SK-N-MC (cell line): ENCODE data around the gene KLHL29.

ENCODE experiments used
- EZH2 ChIP-seq: fragments of 200-600 bp; sonication (generic); IDR thresholded peaks from one replicate; pipeline ENCODE4 v1.6.1; 2017; ENCODE audit warnings: antibody characterized with exemption
- FOXP2 ChIP-seq: optimal IDR thresholded peaks from 2 replicates; pipeline ENCODE3; 2011; ENCODE audit warnings: mild to moderate bottlenecking, moderate library complexity; ENCODE audit not compliant: insufficient read depth; ENCODE audit errors: extremely low read length, control extremely low read depth
- POLR2AphosphoS5 ChIP-seq: IDR thresholded peaks from 2 replicates; pipeline ENCODE4 v1.6.1; 2012; ENCODE audit warnings: mild to moderate bottlenecking, low read depth, low read length, borderline replicate concordance

DNA sequence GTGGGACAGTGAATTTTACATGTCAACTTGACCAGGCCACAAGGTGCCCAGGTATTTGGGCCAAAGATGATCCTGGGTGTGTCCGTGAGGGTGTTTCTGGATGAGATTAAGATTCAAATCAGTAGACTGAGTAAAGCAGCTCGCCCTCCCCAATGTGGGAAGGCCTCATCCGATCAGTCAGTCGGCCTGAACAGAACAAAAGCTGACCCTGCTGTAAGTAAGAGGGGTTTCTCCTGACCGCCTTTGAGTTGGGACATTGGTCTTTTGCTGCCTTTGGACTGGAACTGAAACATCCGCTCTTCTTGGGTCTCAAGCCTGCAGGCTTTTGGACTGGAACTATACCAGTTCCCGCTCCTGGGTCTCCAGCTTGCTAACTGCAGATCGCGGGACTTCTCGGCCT, 233.3 kb downstream of the KLHL29 start:
- TF ChIP-seq POLR2AphosphoS5, result no peak
- no peak for TF ChIP-seq EZH2
- no peak for TF ChIP-seq FOXP2
